Tibial artery (tissue), 4 donors: Measurements from ENCODE around the gene NOL4L.
"Not testable (repeated sequence)": the region's sequence is repeated elsewhere in the genome, so short reads cannot be mapped to it uniquely, and the experiment has no call there.

Source experiments
- DNase-seq, 2 donors: peaks; one replicate each; pipeline ENCODE4 v3.0.0-alpha.2; 2019
- H3K27ac ChIP-seq, 2 donors: fragments of 200-600 bp; sonication (generic) in 1 of 2; 1 replicate in 1 of 2; 2 replicates in 1 of 2; pipeline ENCODE4 v1.5.1; 2018 to 2019; ENCODE audit warnings: mild to moderate bottlenecking in 1 of 2
- H3K27me3 ChIP-seq, 2 donors: fragments of 200-600 bp; sonication (generic) in 1 of 2; one replicate each; pipeline versions ENCODE4 v1.5.1 to v1.6.0; 2016 to 2019
- H3K36me3 ChIP-seq, 3 donors: fragments of 200-600 bp; sonication (generic) in 2 of 3; one replicate each; pipeline ENCODE4 v1.5.1; 2016 to 2019; ENCODE audit warnings: mild to moderate bottlenecking in 2 of 3
- H3K4me1 ChIP-seq, 4 donors: fragments of 200-600 bp; sonication (generic) in 2 of 4; 1 replicate in 3 of 4; 2 replicates in 1 of 4; pipeline ENCODE4 v1.5.1; 2016 to 2019
- H3K4me3 ChIP-seq, 2 donors: fragments of 200-600 bp; sonication (generic) in 1 of 2; 1 replicate in 1 of 2; 2 replicates in 1 of 2; pipeline ENCODE4 v1.5.1; 2018 to 2019; ENCODE audit warnings: mild to moderate bottlenecking in 2 of 2
- H3K9me3 ChIP-seq, 3 donors: fragments of 200-600 bp; sonication (generic) in 1 of 3; one replicate each; pipeline ENCODE4 v1.5.1; 2016 to 2019
- CTCF ChIP-seq, 2 experiments: fragments of 200-600 bp in 1 of 2; fragments of 450-650 bp in 1 of 2; IDR thresholded peaks; one replicate each; pipeline ENCODE4 v1.5.1; 2017 to 2019; ENCODE audit warnings: antibody characterized with exemption in 2 of 2, mild to moderate bottlenecking in 1 of 2, moderate library complexity in 1 of 2
- intact Hi-C: fragments of 100-400 bp; cut with DNase I; formaldehyde crosslinking; loops from one replicate; pipeline ENCODE4 v1.15.0; 2023; ENCODE audit warnings: low total_unique reads

The NOL4L gene

GRCh38 chr20:32580970-32581838 is 3.9 kb downstream of the NOL4L start:
- no peak overlapping the region for H3K27ac ChIP-seq
- DNase-seq, result no peak
- no peak for TF ChIP-seq CTCF (IDR thresholded peaks at IDR 0.05)
- no peaks in the 10 kb centered on the region for H3K36me3 ChIP-seq
- H3K4me3 ChIP-seq, result no peak overlapping the region
- H3K4me1 ChIP-seq, result peaks cover 0 to 29% (median 24%) of the 10 kb centered on the region in 4 donors
- no peaks in the 10 kb centered on the region for H3K9me3 ChIP-seq
- peaks cover 0 to 36% of the 10 kb centered on the region in 2 donors for H3K27me3 ChIP-seq
- intact Hi-C loops, result no loop called here

- Histone ChIP-seq H3K27me3 (peaks cover 0 to 29% of the 10 kb centered on the region in 2 donors), H3K27ac (no peak overlapping the region), H3K36me3 (no peaks in the 10 kb centered on the region), H3K9me3 (no peaks in the 10 kb centered on the region), H3K4me3 (no peak overlapping the region), H3K4me1 (peaks cover 0 to 25% (median 22%) of the 10 kb centered on the region in 4 donors)
- DNase-seq, result no peak
- intact Hi-C loops, result no loop called here
- no peak for TF ChIP-seq CTCF (IDR thresholded peaks at IDR 0.05)
Measured at GRCh38 chr20:32580219-32580969, 4.7 kb downstream of the NOL4L start.

GRCh38 chr20:32578840-32579390 is 6.2 kb downstream of the NOL4L start:
- TF ChIP-seq CTCF (IDR thresholded peaks at IDR 0.05), result no peak
- Histone ChIP-seq H3K36me3 (no peaks in the 10 kb centered on the region), H3K4me1 (peaks cover 0 to 14% (median 13%) of the 10 kb centered on the region in 4 donors), H3K4me3 (no peak overlapping the region), H3K27me3 (peaks cover 0 to 32% of the 10 kb centered on the region in 2 donors), H3K9me3 (no peaks in the 10 kb centered on the region), H3K27ac (no peak overlapping the region)
- no peak for DNase-seq
- intact Hi-C loops, result no loop called here

- peaks cover 0 to 29% of the 10 kb centered on the region in 2 donors for H3K27me3 ChIP-seq
- intact Hi-C loops, DNase-seq, H3K4me1 ChIP-seq, H3K9me3 ChIP-seq, H3K36me3 ChIP-seq, H3K4me3 ChIP-seq, H3K27ac ChIP-seq: not testable (repeated sequence)
Measured at GRCh38 chr20:32578062-32578461, 7.1 kb downstream of the NOL4L start.

- Histone ChIP-seq H3K36me3 (no peaks in the 10 kb centered on the region), H3K9me3 (no peaks in the 10 kb centered on the region), H3K4me1 (peaks cover 0 to 1% (median under 1%) of the 10 kb centered on the region in 4 donors), H3K27me3 (peaks cover 0 to 26% of the 10 kb centered on the region in 2 donors), H3K4me3 (no peak overlapping the region), H3K27ac (no peak overlapping the region)
- TF ChIP-seq CTCF (IDR thresholded peaks at IDR 0.05), result no peak
- intact Hi-C loops, result no loop called here
- DNase-seq, result no peak
Measured at GRCh38 chr20:32577657-32578056, 7.5 kb downstream of the NOL4L start.

GRCh38 chr20:32577023-32577422 is 8.1 kb downstream of the NOL4L start:
- Histone ChIP-seq H3K4me1 (no peaks in the 10 kb centered on the region), H3K9me3 (no peaks in the 10 kb centered on the region), H3K27ac (no peak overlapping the region), H3K27me3 (peaks cover 0 to 26% of the 10 kb centered on the region in 2 donors), H3K4me3 (no peak overlapping the region), H3K36me3 (no peaks in the 10 kb centered on the region)
- DNase-seq, result no peak
- no peak for TF ChIP-seq CTCF (IDR thresholded peaks at IDR 0.05)
- intact Hi-C loops, result no loop called here
